Endodermal cell (in vitro differentiated cells): ENCODE results near the gene SBSN. TPM values are rescaled to one million over a fixed set of nuclear protein-coding genes. Genes with fewer than 3 reads are reported as not detected.

Source experiments
- DNase-seq: peaks from one replicate; pipeline ENCODE4 v3.0.0-alpha.2; 2017
- H3K27ac ChIP-seq: 2 replicates; pipeline ENCODE4 v1.5.1; 2013; ENCODE audit warnings: mild to moderate bottlenecking, low read depth, low read length, moderate library complexity
- H3K27me3 ChIP-seq: 2 replicates; pipeline ENCODE4 v1.6.1; 2013; ENCODE audit warnings: mild to moderate bottlenecking, low read length, moderate library complexity; ENCODE audit not compliant: insufficient read depth, control insufficient read depth, poor library complexity, severe bottlenecking
- H3K36me3 ChIP-seq: 2 replicates; pipeline ENCODE4 v1.7.0; 2013; ENCODE audit warnings: mild to moderate bottlenecking, low read length, moderate library complexity; ENCODE audit not compliant: control insufficient read depth, insufficient read depth
- H3K4me1 ChIP-seq: one replicate; pipeline ENCODE4 v1.7.0; 2013; ENCODE audit warnings: low read length; ENCODE audit not compliant: control insufficient read depth, insufficient read depth
- H3K4me3 ChIP-seq: 2 replicates; pipeline ENCODE4 v1.5.1; 2013; ENCODE audit warnings: mild to moderate bottlenecking, low read length, moderate library complexity
- H3K9ac ChIP-seq: 2 replicates; pipeline ENCODE4 v1.6.1; 2013; ENCODE audit warnings: mild to moderate bottlenecking, low read length, moderate library complexity; ENCODE audit not compliant: poor library complexity, severe bottlenecking; ENCODE audit errors: extremely low read depth
- H3K9me3 ChIP-seq: 2 replicates; pipeline ENCODE4 v1.6.1; 2013; ENCODE audit warnings: mild to moderate bottlenecking, low read length, moderate library complexity; ENCODE audit not compliant: control insufficient read depth
- H3K27ac Mint-ChIP-seq: 2 replicates; pipeline ENCODE4 v1.8.0; 2020; ENCODE audit warnings: mixed read lengths
- H3K27me3 Mint-ChIP-seq: 2 replicates; pipeline ENCODE4 v1.8.0; 2021; ENCODE audit warnings: mild to moderate bottlenecking, mixed read lengths; ENCODE audit not compliant: insufficient read depth
- H3K36me3 Mint-ChIP-seq: 2 replicates; pipeline ENCODE4 v1.8.0; 2020; ENCODE audit warnings: low read depth, mixed read lengths
- H3K4me1 Mint-ChIP-seq: 2 replicates; pipeline ENCODE4 v1.8.0; 2020; ENCODE audit warnings: mixed read lengths
- H3K4me3 Mint-ChIP-seq: 2 replicates; pipeline ENCODE4 v1.8.0; 2020; ENCODE audit warnings: mild to moderate bottlenecking, moderate library complexity, mixed read lengths
- H3K9me3 Mint-ChIP-seq: 2 replicates; pipeline ENCODE4 v1.8.0; 2020; ENCODE audit warnings: mild to moderate bottlenecking, mixed read lengths
- CTCF ChIP-seq: fragments of 200-600 bp; sonication (generic); conservative IDR thresholded peaks from 2 replicates; pipeline ENCODE4 v1.5.0; 2021; ENCODE audit warnings: antibody characterized with exemption, mild to moderate bottlenecking
- WGBS, 2 experiments: methylation state at CpG; one replicate each; pipeline versions ENCODE4 v1.1.5 to v1.1.7; 2013; ENCODE audit warnings: missing lambda C conversion rate in 2 of 2, mixed read lengths in 1 of 2; ENCODE audit not compliant: insufficient coverage in 1 of 2, insufficient read length in 1 of 2; 5-methylcytosine and 5-hydroxymethylcytosine counted together
- total RNA-seq, 2 donors: library from RNA; stranded (reverse); fragmentation: NEBNext Ultra II Directional in 1 of 2; extraction: Animal tissue kit (Norgen Biotek cat#: 25700) in 1 of 2; gene quantifications; 2 replicates in 1 of 2; 3 replicates in 1 of 2; pipeline ENCODE4 v1.2.1, GENCODE V29; 2021

Gene SBSN
- total RNA-seq, 2 donors from 2014 or later: not detected

GRCh38 chr19:35524181-35524837 lies 3.8 kb downstream of the SBSN start:
- no peak overlapping the region for H3K27ac Mint-ChIP-seq
- Histone ChIP-seq H3K27me3 (no peaks in the 10 kb centered on the region), H3K27ac (no peak overlapping the region), H3K9ac (no peak overlapping the region), H3K4me1 (no peaks in the 10 kb centered on the region), H3K36me3 (no peaks in the 10 kb centered on the region), H3K4me3 (no peak overlapping the region), H3K9me3 (no peaks in the 10 kb centered on the region)
- no peak for TF ChIP-seq CTCF
- peaks cover 14% of the 10 kb centered on the region for H3K4me1 Mint-ChIP-seq
- H3K9me3 Mint-ChIP-seq: no peaks in the 10 kb centered on the region
- DNase-seq: peak; percentile 73
- whole genome bisulfite sequencing, 2 experiments: 39 to 45% methylated on average over 5 to 11 of the region's 11 CpGs
- peaks cover 33% of the 10 kb centered on the region for H3K27me3 Mint-ChIP-seq
- H3K36me3 Mint-ChIP-seq: no peaks in the 10 kb centered on the region
- H3K4me3 Mint-ChIP-seq: peak overlapping the region; percentile 39

GRCh38 chr19:35522745-35523327 lies 5.3 kb downstream of the SBSN start:
- Histone ChIP-seq H3K4me1 (no peaks in the 10 kb centered on the region), H3K4me3 (no peak overlapping the region), H3K9me3 (no peaks in the 10 kb centered on the region), H3K27me3 (no peaks in the 10 kb centered on the region), H3K9ac (no peak overlapping the region), H3K36me3 (no peaks in the 10 kb centered on the region), H3K27ac (no peak overlapping the region)
- Mint-ChIP-seq H3K27ac (no peak overlapping the region), H3K4me1 (peaks cover 14% of the 10 kb centered on the region), H3K27me3 (peaks cover 20% of the 10 kb centered on the region), H3K9me3 (no peaks in the 10 kb centered on the region), H3K4me3 (no peak overlapping the region), H3K36me3 (no peaks in the 10 kb centered on the region)
- no peak for TF ChIP-seq CTCF
- DNase-seq: no peak
- WGBS, 2 experiments: 92 to 94% methylated on average over 11 to 12 of the region's 12 CpGs

DNA sequence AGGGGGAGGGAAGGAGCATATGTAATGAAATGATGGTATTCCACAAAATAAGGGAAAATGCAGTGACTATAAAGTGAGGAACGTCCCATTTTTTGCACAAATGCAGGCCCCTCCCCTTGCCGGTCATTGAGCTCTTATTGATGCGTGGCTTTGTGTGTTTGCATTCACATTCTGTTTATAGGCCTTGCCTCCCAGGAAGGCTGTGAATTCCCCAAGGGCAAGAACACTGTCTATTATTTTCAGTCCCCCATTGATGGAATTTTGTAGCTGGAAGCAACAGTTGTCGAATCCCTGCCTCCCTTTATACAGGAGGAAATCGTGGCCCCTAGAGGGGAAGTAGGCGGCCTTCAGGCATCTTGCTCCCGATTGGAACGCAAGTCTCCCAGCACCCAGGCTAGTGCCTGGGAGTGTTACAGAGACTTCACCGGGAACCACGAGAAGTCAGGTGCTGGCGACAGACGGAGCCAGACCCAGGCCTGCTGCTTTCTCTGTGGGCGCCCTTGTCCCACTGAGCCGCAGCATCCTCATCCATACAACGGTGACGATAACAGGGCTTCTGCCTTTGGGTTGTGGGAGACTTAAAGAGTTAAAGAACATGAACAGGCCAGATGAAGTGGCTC lies 6.9 kb downstream of the SBSN start:
- no peak overlapping the region for H3K27ac ChIP-seq
- WGBS, 2 experiments: 74 to 78% methylated on average over 5 to 16 of the region's 16 CpGs
- no peaks in the 10 kb centered on the region for H3K9me3 ChIP-seq
- no peak overlapping the region for H3K27ac Mint-ChIP-seq
- H3K4me3 Mint-ChIP-seq: no peak overlapping the region
- DNase-seq: peak; percentile 69
- no peak for TF ChIP-seq CTCF
- H3K4me3 ChIP-seq: no peak overlapping the region
- peaks cover 11% of the 10 kb centered on the region for H3K27me3 Mint-ChIP-seq
- no peak overlapping the region for H3K9ac ChIP-seq
- H3K36me3 Mint-ChIP-seq: no peaks in the 10 kb centered on the region
- H3K4me1 ChIP-seq: no peaks in the 10 kb centered on the region
- H3K36me3 ChIP-seq: no peaks in the 10 kb centered on the region
- no peaks in the 10 kb centered on the region for H3K27me3 ChIP-seq
- peaks cover 14% of the 10 kb centered on the region for H3K4me1 Mint-ChIP-seq
- H3K9me3 Mint-ChIP-seq: no peaks in the 10 kb centered on the region
